Upper lobe of right lung (tissue), 1 donor: ENCODE measurements around the gene ERC2. TPM values are rescaled to one million over a fixed set of nuclear protein-coding genes. Genes with fewer than 3 reads are reported as not detected.
"Not testable (repeated sequence)": the region's sequence is repeated elsewhere in the genome, so short reads cannot be mapped to it uniquely, and the experiment has no call there.

Source experiments
- ATAC-seq: fragments of 200-7000 bp; cut with Tn5 transposase; one replicate; pipeline ENCODE4 v1.9.1; 2020; ENCODE audit warnings: mild to moderate bottlenecking, moderate library complexity
- DNase-seq: peaks from one replicate; pipeline ENCODE4 v3.0.0-alpha.2; 2020
- H3K27ac ChIP-seq: fragments of 200-600 bp; one replicate; pipeline ENCODE4 v1.8.0; 2022
- H3K27me3 ChIP-seq: fragments of 200-600 bp; one replicate; pipeline ENCODE4 v1.8.0; 2022; ENCODE audit warnings: mild to moderate bottlenecking
- H3K36me3 ChIP-seq: fragments of 200-600 bp; one replicate; pipeline ENCODE4 v1.8.0; 2022
- H3K4me1 ChIP-seq: fragments of 200-600 bp; one replicate; pipeline ENCODE4 v1.8.0; 2022
- H3K4me3 ChIP-seq: fragments of 200-600 bp; one replicate; pipeline ENCODE4 v1.8.0; 2022; ENCODE audit warnings: mild to moderate bottlenecking
- H3K9me3 ChIP-seq: fragments of 200-600 bp; one replicate; pipeline ENCODE4 v1.8.0; 2022
- CTCF ChIP-seq: fragments of 200-600 bp; IDR thresholded peaks from one replicate; pipeline ENCODE4 v1.8.0; 2022; ENCODE audit warnings: antibody characterized with exemption
- intact Hi-C: fragments of 100-400 bp; cut with DNase I; formaldehyde crosslinking; loops from one replicate; pipeline ENCODE4 v1.11.0; 2022
- total RNA-seq: library from RNA; stranded (reverse); fragmentation: NEBNext Ultra II Directional; extraction: Animal tissue kit (Norgen Biotek cat#: 25700); gene quantifications from one replicate; pipeline ENCODE4 v1.2.1, GENCODE V29; 2021
- donor health status: DM: no; HTN: yes; CAD: no; lungs with severe emphysema.

The ERC2 gene
- total RNA-seq, 1 donor from 2014 or later, result 1.4 TPM

DNA sequence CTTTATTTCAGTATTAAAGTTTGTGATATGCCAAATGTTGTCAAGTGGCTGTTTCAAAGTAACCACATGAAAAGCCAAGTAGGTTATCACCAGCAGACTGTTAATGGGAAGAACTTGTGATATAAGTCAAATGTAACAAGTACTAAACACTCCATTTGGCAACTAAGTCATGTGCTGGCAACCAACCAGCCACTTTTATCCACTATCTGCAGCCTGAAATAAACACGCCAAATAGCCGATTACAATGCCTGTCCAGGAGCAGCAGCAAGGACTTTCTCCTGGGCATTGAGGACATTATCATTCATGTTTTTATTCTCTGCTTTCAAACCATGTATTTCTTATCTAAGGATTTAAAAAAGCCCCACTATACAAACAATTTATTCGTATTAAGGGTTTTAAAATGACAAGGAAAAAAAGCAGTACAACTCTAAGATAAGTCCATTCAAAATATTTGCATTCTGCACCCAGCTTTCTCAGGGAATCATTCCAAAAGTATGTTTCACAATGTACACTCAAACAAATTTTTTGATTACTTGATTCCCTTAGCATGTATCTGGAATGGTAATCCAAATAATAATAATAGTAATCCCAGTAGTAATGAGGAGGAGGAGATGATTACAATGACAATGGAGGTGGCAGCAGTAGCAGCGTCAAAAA lies 448.6 kb downstream of the ERC2 start:
- DNase-seq (no peak), ATAC-seq (no peak)
- no peaks in the 10 kb centered on the region for H3K27me3 ChIP-seq
- intact Hi-C loops, result no loop called here
- no peaks in the 10 kb centered on the region for H3K4me1 ChIP-seq
- no peaks in the 10 kb centered on the region for H3K36me3 ChIP-seq
- no peak overlapping the region for H3K27ac ChIP-seq
- no peak for TF ChIP-seq CTCF
- H3K9me3 ChIP-seq, result no peaks in the 10 kb centered on the region
- H3K4me3 ChIP-seq, result no peak overlapping the region

DNA sequence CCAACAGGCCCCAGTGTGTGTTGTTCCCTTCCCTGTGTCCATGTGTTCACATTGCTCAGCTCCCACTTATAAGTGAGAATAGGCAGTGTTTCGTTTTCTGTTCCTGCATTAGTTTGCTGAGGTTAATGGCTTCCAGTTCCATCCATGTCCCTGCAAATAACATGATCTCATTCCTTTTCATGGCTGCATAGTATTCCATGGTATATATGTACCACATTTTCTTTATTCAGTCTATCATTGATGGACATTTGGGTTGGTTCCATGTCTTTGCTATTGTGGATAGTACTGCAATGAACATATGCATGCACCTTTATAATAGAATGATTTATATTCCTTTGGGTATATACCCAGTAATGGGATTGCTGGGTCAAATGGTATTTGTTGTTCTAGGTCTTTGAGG lies 452.9 kb downstream of the ERC2 start:
- ATAC-seq, H3K4me1 ChIP-seq, H3K27ac ChIP-seq, H3K36me3 ChIP-seq, H3K9me3 ChIP-seq, intact Hi-C loops, H3K27me3 ChIP-seq, DNase-seq, H3K4me3 ChIP-seq: not testable (repeated sequence)

GRCh38 chr3:56012721-56013120 lies 455.5 kb downstream of the ERC2 start:
- DNase-seq, result no peak
- intact Hi-C loops, result no loop called here
- no peak overlapping the region for H3K27ac ChIP-seq
- H3K36me3 ChIP-seq, result no peaks in the 10 kb centered on the region
- H3K4me3 ChIP-seq, result no peak overlapping the region
- no peaks in the 10 kb centered on the region for H3K27me3 ChIP-seq
- ATAC-seq, result no peak
- H3K9me3 ChIP-seq, result no peaks in the 10 kb centered on the region
- no peaks in the 10 kb centered on the region for H3K4me1 ChIP-seq
- no peak for TF ChIP-seq CTCF

DNA sequence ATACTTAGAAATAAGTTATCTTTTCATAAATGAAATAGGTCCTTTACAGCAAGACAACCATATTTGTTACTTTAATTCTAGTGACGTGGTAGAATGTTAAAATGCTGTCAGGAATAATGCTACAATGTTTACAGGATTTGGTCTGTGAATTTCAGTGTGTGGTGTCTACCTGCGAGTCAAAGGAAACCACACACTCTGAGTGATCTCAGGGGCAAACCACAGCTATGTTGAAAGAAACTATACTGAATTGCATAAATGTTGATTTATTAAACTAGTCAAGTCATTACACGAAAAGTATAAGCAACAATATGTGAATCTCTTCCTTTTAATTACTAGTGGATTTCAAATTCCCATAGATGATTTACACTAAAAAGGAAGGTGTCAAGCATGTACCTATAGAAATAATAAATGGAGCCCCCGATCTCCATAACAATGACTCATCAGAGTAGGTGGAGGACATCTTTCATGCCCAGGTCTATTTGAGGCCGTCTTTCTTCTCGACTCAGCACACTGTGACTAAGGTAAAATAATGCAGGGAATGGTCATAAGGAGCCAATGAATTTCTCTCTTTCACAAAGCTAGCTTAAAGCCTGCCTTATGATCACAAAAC lies 463.0 kb downstream of the ERC2 start:
- DNase-seq (no peak), ATAC-seq (no peak)
- Histone ChIP-seq H3K36me3 (no peaks in the 10 kb centered on the region), H3K27ac (no peak overlapping the region), H3K4me1 (peaks cover 3% of the 10 kb centered on the region), H3K27me3 (no peaks in the 10 kb centered on the region), H3K4me3 (no peak overlapping the region), H3K9me3 (no peaks in the 10 kb centered on the region)
- no peak for TF ChIP-seq CTCF
- intact Hi-C loops, result no loop called here

- H3K27ac ChIP-seq, result no peak overlapping the region
- intact Hi-C loops, result no loop called here
- no peak for DNase-seq
- no peaks in the 10 kb centered on the region for H3K36me3 ChIP-seq
- no peak for TF ChIP-seq CTCF
- ATAC-seq, result no peak
- no peak overlapping the region for H3K4me3 ChIP-seq
- H3K4me1 ChIP-seq, result peaks cover 3% of the 10 kb centered on the region
- H3K27me3 ChIP-seq, result no peaks in the 10 kb centered on the region
- H3K9me3 ChIP-seq, result no peaks in the 10 kb centered on the region
Observed at GRCh38 chr3:56003129-56003528, 465.1 kb downstream of the ERC2 start.

DNA sequence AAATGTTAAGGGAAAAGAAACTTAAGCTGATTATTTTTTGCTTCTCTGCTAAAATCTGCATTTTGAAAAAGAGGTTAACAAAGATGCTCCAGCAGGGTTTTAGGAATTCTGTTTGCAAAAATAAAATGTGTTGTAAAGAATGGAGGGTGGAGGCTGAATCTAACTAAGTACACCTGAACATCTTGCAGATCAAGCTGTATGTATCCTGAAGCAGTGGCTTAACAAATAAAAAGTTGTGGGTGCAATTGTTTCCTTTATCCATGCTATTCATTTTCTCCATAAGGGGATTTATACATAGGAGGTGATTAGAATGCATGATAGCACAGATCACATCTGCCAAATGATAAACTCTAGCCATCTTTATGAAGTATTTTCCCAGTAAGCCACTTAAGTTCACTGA lies 466.3 kb downstream of the ERC2 start:
- DNase-seq, result no peak
- no peak for ATAC-seq

More for the DNA sequence above, 466.3 kb downstream of the ERC2 start:
- intact Hi-C loops, result no loop called here
- H3K27me3 ChIP-seq, result no peaks in the 10 kb centered on the region
- no peaks in the 10 kb centered on the region for H3K36me3 ChIP-seq
- H3K9me3 ChIP-seq, result no peaks in the 10 kb centered on the region
- peaks cover 3% of the 10 kb centered on the region for H3K4me1 ChIP-seq
- H3K27ac ChIP-seq, result no peak overlapping the region
- TF ChIP-seq CTCF, result no peak
- H3K4me3 ChIP-seq, result no peak overlapping the region
